Stimulated activated CD4-positive, alpha-beta T cell treated with anti-CD3 and anti-CD28 coated beads, Interleukin-15, amount 100 ng/mL, for 48 hours (primary cell): ENCODE measurements around the gene HPSE2.

Experiments used
- DNase-seq, 2 donors: peaks; one replicate each; pipeline ENCODE4 v3.0.0-alpha.2; 2020; ENCODE audit warnings: low read depth in 2 of 2

HPSE2 gene

GRCh38 chr10:98620503-98620902 lies 615.1 kb downstream of the HPSE2 start:
- no peak for DNase-seq

DNA sequence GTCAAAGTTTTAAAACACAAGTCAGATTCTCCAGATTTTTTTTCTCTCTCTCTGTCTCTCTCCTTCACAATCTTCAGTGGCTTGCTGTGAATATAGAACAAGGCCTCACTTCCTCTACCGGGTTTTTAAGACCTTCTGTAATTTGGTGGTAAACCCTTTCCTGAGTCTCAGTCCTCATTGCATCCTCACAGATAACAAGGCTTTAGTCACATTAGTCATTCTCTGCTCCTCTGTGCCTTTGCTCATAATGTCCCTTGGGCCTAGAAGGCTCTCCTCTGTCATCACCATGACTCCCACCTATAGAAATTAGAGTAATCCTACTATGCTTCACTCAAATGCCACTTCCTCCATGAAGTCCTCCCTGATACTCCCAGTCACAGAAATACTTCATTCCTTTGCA lies 616.2 kb downstream of the HPSE2 start:
- DNase-seq: no peak

DNA sequence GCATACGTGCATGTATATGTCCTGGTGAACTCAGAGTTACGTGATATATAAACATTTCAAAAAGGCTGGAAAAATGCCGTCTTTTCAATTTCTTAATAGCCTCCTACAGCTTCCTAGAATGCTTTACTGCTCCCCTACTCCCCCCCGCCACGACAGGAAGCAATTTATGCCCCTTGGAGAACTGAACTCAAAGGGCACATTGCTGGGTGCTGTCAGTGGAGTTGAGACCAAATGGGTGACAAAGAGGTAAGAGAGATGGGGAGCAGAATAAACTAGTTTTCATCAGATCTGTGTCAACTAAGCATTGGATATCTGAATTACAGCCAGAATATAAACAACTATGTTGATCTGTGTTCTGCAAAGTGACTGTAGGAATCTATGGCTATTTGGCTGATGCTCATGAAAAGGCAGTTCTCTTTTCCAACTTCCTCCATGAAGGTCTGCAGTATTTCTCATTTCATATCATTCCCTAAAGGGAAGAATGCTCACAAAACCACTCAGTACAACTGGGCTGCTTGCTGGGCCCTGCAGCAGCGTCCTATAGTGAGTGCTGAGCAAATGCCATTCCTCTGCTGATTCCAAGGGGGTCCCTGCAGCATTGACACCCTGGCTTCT lies 617.6 kb downstream of the HPSE2 start:
- no peak for DNase-seq

- DNase-seq: no peak
These were observed 622.2 kb downstream of the HPSE2 start for GRCh38 chr10:98613446-98613845.

GRCh38 chr10:98611436-98611835 lies 624.2 kb downstream of the HPSE2 start:
- no peak for DNase-seq

- no peak for DNase-seq
These were observed 624.8 kb downstream of the HPSE2 start for GRCh38 chr10:98610836-98611235.

GRCh38 chr10:98610301-98610700 lies 625.4 kb downstream of the HPSE2 start:
- DNase-seq: no peak

DNA sequence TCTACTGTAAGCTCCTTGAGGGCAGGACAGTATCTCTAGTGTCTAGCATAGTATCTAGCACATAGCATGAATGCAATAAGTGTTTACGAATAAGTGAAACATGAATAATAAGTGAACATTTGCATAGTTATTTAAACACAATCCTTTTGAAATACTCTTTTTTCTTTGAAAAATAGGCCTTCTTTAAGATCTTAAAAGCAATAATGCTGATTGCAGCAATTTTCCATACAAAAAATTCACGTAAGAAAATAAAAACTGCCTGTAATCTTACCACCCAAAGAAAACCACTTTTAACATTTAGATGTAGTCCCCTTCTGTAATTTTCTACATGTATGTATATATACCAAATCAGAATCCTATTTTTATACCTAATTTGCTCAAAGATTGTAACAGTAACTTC lies 626.4 kb downstream of the HPSE2 start:
- DNase-seq: no peak

GRCh38 chr10:98608411-98608810 lies 627.2 kb downstream of the HPSE2 start:
- DNase-seq: no peak

GRCh38 chr10:98602224-98602623 lies 633.4 kb downstream of the HPSE2 start:
- no peak for DNase-seq

DNA sequence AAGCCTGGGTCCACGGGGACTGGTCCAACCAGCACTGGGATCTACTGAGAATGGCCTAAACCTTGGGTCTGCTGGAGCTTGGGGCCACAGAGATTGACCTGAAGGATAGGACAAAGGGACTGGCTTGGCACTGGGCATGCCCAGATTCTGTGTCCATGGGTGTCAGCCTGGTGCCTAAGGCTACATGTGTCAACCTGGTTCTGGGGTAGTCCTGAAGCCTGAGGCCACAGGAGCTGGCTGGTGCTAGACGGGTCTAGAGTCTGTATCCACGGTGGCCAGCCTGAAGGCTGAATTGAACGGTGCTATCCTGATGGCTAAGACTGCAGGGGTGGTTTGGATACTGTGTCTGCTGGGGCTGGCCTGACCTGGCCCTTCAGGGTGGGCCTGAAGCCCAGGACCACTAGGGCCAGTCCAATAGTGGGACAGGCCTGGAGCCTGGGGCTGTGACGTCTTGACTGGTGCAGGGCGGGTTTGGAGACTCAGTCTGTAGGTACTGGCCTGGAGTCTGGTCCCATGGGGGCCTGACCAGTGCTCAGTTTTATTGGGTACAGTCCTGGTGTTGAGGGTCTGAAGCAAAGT lies 636.5 kb downstream of the HPSE2 start:
- no peak for DNase-seq

GRCh38 chr10:98596404-98596803 lies 639.2 kb downstream of the HPSE2 start:
- no peak for DNase-seq

GRCh38 chr10:98589691-98590090 lies 646.0 kb downstream of the HPSE2 start:
- DNase-seq: no peak

- DNase-seq: no peak
These were observed 646.6 kb downstream of the HPSE2 start for GRCh38 chr10:98589007-98589406.

DNA sequence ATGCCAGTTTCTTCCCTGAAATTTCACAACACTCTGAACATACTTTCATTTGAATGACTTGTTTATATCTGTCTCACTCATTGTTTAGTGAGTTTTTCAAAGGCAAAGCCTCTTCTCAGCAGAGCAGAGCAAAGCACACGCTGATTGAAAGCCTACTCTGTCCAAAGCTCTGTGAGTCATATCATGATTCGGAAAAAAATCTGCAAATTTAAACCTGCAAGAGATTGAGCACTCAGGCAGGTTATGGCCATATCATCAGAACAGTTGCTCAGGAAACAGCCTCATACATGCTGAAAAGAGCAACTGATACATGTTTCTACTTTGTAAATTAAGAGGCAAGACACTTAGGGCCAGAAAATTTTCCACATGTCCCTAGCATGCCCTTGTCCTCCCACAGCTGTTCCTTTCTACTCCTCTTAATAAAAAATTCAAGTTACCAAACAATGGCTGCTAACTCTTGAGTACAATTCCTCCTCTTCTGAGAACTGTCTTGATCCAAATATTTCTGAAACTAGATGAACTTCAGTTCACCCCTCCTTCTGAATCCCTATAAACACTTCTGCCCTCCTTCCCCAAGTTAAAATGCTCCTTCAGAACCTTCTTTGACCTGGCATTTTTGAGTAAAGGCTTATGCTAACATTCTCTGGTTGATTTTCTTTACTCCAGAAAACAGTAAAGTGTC lies 648.4 kb downstream of the HPSE2 start:
- no peak for DNase-seq

DNA sequence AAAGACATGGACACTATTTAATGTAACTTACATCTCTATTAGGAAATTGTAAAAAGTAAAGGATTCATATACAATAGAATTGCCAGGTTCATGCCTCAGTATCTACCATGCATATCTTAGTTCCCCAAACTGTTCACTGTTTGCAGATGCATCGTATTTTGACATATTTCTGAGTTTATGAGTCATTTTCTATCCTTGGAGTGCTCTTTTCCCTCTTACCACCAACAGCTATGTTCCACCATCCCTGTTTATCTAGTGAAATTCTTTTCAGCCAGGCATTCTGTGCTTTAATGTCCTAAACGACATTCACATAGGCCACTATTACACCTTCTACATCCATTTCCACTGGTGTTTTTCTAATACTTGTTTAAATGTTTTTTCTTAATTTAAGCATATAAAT lies 649.6 kb downstream of the HPSE2 start:
- DNase-seq: no peak

GRCh38 chr10:98582363-98582762 lies 653.3 kb downstream of the HPSE2 start:
- no peak for DNase-seq

DNA sequence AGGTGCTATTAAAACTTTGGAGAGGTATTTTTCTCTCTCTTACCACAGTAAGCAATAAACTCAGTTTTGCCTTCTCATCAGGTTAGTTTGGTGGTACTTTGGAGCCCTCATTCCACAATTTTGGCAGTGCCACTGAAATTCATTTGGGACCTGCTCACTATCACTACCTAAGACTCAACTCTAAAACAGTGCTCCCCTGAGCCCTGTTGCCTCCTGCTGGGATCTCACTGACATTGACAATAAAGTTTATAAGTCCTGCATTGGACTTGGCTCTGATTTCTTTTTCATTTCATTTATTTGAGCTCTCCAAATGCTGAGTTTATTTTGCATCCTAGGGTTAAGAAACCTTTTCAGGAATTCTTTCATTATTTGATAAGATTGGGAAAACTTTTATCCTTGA lies 658.1 kb downstream of the HPSE2 start:
- no peak for DNase-seq

- DNase-seq: no peak
These were observed 658.5 kb downstream of the HPSE2 start for GRCh38 chr10:98577168-98577567.

GRCh38 chr10:98576096-98576495 lies 659.6 kb downstream of the HPSE2 start:
- no peak for DNase-seq

DNA sequence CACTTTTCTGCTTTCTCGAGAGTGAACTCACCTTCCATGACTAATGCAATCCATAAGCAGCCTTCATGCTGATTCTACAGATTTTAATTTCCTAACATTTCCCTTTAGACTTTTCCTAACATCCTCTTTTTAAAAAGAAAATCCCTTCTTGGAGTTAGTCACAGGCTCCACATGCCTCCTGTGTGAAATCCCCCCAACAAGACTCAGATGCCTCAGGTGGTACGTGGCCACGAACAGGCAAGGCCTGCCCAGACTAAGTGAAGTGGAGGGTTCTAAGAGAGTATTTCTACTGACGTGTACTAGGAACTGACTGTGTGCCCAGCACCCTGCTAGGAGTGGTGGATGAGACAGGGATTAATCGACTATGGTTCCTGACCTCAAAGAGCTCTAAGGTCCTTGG lies 663.1 kb downstream of the HPSE2 start:
- DNase-seq: no peak

DNA sequence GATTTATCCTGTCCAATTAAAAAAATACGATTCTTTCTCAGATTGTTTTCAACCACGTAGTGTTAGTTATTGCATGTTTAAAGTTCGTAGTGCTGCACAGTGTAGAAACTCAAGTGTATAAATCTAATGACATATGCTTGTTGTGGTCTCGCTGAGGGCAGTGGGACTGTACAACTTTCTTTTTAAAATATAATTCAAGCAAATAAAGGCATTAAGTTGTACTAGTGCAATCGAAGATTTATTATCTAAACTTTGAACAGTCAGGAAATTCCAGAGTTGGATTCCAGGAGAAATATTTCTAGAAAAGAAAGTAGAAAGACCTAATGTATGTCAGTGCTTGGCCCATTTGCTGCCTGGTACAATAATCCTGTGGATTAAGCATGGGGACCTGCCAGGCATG lies 664.8 kb downstream of the HPSE2 start:
- no peak for DNase-seq

DNA sequence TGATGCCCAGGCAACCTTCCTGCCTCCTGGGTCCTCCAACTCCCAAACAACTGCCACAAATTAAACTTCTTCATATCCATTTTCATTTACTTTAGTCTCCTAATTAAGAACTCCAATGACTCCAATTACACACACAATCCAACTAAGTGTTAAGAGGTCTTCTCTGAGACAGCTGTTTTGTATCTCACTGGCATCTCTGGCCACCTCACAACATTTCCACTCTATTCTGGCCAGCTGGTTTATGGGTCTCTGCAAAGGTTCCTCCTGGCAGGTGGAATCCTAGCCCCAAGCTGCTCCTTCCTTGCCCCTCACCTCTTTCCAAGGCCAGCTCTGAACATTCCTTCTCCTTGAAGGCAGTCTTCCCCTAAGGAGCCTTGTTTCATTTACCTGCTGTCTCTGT lies 665.8 kb downstream of the HPSE2 start:
- no peak for DNase-seq

GRCh38 chr10:98568551-98568950 lies 667.1 kb downstream of the HPSE2 start:
- DNase-seq: no peak
